NOMO-1 treated with DMSO at 0.1 percent for 48 hours (cell line): Measurements from ENCODE around the gene CIB4.

Experiments used
- DNase-seq: peaks from one replicate; lab custom pipeline; 2025; ENCODE audit not compliant: unreplicated experiment; lab: John Stamatoyannopoulos, UW

CIB4 gene

DNA sequence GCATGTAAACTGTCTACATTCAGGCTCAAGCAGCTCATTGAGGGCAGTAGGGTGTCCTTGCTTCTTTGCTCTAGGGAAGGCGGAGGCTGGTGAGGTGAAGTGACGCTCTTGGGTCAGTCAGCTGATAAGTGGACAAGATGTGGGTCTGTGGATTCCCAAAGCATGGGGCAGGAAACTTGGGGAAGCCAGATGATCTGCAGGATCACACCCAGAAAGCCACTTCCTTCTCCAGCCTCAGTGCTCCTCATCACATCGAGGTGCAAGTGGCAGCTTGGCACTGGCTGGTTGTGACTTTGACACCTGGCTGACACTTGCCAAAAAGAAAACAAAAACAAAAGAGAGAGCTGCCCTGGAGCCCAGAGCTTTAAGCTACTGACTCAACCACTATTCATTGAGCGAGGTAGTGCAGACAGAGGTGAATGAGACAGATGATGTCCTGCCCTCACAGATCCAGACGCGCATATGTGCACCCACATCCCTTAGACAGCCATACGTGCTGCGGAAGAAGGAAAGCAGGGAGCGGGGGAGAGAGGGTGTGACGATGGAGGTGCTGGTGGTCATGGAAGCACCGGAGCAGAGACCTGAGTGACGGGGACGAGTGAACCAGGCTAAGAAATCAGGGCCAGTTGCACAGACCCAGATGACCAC, 3.1 kb upstream of the CIB4 start:
- no peak for DNase-seq

DNA sequence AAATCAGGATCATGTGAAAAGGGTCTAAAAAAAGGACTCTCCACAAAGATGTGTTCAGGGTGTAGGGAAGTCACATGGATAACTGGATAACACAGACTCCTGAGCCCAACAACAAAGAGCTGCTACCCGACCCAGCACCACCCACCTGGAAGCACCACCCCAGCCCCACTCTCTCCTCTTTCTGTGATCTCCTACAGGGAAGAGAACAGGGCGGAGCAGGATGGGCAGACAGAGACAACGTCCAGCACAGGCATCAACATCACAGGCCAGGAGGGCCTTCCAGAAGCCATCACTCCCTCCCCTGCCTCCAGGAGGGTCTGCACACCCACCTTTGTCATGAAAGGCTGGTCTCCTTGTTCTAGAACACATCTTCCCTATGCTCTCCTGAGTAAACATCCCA, 1.3 kb upstream of the CIB4 start:
- no peak for DNase-seq

DNA sequence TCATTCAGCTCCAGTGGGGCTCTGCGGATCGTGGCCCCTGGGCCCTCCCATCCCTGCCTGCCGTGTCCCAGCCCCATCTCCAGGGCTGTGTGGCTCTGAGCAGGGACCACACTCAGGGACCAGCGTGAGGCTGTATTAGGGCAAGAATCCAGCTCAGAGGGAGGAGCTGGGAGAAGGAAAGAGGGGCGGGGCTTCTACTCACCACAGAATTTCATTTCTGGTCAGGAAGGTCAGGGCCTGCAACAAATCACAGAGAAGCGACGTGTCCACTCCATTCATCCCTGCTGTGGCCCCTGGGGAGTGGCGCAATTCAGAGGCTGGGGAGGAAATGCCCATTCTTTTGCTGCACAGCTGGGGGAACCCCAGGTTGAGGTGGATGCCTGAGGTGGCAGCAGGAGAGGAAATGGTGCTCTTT, 828 bp downstream of the CIB4 start:
- DNase-seq = no peak

DNA sequence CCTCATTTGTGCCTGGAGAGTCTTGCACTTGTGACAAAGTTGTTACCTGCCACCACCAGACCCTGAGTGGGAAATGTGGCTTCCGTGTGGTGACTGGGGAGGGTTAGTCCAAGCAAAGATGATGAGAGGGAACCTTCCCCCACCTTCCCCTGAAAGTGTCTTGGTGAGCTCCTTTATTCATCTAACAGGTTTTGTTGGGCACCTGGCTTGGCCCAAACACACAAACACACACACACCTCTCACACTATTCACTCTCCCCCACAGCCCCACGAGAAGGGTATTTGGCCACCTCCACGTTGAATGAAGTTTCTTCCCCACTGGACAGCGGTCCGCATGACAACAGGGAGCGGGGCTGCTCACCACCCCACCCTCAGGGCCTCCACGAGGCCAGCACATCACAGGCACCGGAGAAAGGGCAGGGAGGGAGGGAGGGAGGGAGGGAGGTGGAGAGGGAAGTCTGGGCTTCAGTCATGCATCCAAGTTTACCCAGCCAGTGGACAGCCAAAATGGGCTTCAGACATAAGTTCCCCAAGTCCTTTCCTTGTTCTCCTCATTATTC, 1.4 kb downstream of the CIB4 start:
- no peak for DNase-seq

DNA sequence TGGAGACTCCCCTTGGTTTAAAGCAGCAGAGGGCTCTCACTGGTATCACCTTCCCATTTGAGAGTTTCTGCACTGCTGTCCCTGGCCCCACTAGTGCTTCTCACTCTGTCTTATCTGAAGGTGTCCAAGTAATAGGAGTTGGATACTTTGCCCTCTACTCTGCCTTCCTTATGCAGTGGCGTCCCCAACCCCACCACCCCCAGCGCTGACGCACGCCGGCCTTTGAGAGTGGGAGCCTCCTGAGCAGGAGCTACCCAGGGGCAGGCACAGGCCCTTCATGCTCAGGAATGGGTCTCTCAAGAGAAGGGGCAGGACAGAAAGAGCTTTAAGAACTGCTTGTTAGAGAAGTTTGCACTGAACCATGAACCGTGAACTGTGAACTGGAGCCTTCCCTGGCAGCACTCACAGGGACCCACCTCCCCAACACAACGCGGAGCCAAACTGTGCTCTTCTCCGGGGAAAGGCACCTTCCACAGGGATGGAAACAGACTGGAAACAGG, 3.3 kb downstream of the CIB4 start:
- DNase-seq = no peak

DNA sequence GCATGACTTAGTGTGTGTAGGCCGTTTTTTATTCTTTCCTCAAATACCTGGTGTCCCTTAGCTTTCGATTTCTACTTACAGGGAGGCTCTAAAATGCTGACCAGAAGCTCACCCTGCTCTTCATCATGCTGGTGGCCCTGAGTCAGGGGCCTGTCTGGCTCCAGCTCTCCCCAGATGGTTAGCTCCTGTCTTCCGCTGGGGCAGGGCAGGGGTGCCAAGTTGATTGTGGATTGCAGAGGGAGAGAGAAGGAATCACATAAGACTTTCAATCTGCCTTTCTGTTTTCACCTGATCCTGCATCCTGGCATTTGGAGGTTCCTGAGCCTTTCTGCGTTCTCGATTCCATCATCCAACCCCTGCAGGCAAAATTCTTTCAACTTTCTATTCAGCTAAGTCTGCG, 4.2 kb downstream of the CIB4 start:
- DNase-seq = no peak

DNA sequence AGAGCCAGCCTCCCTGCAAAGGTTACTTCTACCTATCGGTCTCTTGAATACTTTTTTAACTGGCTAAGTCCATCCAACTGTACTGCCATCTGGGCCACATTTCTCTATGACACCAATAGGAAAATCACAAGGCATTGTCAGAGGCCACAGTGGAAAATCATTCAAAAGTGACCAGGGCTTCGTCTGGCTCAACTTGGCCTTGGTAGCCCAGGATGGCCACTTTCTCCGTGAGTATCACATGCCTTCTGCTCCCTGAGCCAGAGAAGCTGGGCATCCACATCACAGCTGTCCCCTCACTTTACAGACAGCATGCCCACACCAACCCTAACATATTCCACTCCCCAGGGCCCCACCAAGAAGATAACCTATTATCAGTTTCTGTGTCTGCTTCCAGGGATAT, 5.8 kb downstream of the CIB4 start:
- DNase-seq = no peak

DNA sequence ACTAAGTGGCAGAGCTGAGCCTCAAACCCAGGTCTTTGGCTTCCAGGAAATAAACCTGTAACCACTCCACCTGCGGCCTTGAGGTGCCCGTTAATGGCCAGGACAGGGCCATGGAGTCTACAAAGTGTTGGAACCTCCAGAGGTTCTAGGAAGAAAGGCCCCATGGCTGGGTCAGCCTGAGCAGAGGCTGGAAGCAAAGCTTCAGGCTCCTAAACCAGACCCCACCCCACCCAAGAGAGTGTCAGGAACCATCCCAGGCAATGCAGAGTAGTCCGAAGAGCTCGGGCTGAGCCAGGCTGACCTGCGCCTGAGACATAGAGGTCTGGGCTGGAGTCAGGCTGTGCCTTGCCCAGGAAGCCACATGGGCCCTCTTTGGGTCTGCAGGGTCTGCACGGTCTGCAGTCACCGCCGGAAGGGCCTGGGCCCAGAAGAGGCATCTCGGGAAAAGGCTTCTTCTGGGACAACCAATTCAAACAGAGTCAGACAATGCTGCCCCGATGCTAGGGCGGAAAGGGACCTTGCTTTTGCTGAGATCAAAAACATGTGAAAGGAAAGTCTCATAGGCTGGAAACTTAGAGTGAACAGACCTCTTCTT, 6.4 kb downstream of the CIB4 start:
- DNase-seq = no peak

DNA sequence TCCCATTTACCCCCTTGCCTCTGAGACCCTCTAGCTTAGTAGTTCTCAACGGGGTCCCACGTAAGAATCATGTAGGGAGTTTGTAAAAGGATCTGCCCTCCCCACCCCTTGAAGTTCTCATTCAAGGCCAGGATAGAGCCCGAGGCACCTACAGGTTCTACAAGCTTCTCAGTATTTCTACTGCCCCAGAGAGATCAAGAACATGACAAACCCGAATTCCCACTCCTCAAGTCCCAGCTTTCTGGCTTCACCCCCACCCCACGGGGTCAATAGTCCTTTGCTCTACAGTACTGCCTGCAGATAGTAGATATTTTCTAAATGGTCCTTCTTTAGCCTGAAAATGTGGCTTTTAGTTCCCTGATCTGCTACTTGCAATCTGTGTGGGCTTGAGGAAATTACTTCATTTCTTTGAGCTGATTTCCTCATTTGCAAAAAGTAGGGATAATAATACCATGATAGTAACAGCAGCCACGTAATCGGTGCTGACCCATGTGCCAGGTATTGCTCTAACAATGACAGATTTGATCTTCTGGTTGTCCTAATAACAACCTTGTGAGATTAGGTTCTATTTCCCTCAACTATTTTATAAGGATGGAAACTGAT, 7.1 kb downstream of the CIB4 start:
- peak; percentile 13 for DNase-seq

DNA sequence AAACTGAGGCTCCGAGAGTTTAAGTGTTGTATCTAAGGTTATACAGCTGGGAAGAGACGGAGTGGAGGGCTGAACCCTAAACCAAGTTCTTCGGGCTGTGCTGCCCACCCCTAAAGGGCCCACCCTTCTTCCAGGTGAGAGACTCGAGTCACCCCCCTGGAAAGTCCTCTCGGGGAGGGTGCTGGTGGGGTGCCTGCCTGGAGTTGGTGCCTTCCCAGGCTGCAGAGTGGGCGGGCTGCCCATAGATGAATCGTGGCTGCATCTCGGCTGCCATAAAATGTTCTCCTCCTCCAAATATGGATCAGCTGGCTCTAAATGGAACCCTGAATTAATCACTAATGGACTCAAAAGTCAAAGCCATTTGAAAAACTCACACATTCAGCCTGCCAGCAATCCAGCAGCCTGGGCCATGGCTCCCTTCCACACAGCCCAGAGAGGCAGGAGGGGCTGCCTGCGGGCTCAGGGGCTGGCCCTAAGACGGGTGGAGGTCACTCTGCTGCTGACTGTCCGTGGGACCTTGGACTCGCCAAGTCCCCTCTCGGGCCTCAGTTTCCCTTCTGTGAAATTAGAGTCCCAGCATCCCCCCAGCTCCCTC, 7.7 kb downstream of the CIB4 start:
- DNase-seq = no peak

DNA sequence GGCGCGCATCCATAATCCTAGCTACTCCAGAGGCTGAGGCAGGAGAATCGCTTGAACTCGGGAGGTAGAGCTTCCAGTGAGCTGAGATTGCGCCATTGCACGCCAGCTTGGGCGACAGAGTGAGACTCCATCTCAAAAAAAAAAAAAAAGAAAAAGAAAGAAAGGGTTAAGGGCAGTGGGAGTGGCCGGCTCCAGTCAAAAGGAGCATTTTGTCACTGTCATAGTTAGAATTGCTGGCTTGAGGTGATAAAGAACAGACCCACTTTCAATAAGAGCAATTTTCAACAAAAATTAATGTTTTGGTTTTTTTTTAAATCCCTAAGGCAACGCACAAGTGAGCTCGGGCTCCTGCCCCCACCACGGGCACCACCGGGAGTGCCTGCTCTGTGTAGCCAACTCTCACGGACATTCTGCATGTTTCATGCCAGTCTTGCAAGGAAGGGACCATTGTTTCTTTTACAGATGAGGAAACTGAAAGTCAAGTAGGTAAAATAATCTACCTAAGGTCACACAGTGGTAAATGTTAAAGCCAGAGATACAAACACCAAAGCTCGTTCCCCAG, 8.5 kb downstream of the CIB4 start:
- no peak for DNase-seq

DNA sequence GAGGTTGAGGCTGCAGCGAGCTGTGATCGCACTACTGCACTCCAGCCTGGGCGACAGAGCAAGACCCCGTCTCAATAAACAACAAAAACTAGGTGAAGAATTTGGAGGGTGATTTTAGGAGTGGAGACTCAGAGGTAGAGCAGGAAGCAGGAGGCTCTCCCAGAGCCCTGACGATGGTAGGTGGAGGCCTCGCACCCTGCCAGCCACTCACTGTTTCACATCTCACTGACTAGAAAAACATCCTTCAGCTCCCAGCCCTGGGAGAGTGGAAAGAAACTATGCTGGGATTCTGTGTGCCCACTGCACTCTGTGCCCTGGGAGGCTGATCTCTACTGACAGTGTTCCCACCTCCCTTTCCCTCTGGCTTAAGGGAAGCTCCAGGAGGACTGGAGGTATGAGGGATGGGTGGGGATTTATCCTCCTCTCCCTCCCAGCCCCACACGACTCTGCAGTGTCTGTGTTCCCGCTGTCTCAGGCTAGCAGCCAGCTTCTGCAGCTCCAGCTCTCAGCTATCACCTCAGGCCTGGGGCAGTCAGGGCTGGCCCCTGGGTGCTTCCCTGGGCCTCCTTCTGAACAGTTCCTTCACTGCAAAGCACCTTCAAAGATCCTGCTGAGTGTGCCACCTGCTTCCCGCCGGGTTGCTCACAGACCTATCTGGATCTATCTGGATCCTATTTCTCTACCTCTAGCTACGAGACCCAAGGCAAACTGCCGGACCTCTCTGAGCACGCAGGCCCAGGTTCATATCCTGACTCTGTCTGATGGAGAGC, 9.6 kb downstream of the CIB4 start:
- DNase-seq = no peak

DNA sequence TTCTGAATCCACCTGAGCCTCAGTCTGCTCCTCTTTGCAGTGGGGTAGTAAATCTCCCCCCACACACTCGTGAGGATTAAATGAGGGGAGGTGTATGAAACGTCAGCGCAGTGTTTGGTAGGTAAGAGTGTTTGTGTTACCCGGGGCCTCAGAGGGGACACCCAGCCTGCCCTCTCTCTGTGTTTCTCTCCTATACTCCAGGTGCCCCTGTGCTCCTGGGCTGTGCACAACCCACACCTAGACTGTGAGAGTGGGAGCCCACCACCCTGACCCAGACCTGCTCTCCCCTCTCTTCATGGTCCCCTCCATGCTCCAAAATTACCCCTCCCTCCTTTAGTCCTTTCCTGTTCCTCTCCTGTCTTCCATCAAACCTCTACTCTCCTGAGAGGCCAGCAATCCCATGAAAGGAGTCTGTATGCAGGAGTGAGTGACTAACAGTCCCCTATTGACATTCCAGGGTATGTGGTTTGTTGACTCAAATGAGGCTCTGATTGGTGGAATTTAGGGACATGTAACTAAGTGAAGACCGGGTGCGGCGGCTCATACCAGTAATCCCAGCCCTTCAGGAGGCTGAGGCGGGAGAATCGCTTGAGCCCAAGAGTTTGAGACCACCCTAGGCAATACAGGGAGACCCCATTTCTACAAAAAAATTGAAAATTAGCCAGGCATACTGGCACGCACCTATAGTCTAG, 10.4 kb downstream of the CIB4 start:
- no peak for DNase-seq

DNA sequence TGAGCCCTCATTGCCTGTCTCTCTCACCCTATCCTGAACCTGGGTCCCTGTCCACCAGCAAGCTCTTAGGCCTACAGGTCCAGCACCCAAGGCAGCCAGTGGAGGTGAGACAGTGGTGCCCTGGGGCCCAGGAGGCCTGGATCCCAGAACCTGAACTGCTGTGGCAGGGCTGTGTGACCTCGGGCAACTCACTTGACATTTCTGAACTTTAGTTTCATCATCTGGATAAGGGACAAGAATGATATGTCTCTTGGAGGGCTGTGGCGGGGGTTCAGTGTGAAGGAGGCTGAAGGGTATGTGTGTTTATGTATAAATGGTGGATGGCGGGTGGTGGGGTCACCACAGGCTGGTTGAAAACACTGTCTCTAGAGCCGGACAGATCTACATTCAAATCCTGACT, 10.9 kb downstream of the CIB4 start:
- DNase-seq = no peak

DNA sequence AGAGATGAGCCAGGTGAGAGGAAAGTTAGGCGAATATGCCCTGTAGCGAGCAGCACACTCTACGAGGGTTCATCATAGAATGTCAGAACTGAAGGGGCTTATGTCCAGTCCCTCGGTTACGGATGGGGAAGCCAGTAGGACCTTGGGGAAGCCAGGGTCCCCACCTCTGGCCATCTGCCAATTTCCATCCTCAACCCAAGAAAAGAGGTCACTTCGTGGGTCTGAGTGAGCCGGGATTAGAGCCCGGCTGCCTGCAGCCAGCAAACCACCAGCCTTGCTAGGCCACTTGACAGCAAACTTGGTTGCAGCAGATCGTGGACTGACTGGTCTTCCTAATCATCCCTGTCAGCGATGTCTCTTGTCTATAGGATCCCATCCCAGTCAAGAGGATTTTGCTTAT, 11.4 kb downstream of the CIB4 start:
- no peak for DNase-seq

DNA sequence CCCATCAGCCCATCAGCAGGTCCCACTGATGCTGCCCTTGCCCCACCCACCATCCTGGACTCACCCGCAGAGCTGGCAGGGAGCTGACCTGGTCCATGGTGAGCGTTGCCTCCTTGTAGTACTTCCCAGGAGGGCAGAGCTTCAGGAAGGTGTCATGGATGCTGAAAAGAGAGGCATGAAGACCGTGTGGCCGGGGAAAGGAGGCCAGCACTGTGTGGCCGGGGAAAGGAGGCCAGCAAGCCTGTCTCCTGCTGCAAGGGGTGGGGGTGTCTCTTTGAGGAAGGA, 11.9 kb downstream of the CIB4 start:
- DNase-seq = no peak

DNA sequence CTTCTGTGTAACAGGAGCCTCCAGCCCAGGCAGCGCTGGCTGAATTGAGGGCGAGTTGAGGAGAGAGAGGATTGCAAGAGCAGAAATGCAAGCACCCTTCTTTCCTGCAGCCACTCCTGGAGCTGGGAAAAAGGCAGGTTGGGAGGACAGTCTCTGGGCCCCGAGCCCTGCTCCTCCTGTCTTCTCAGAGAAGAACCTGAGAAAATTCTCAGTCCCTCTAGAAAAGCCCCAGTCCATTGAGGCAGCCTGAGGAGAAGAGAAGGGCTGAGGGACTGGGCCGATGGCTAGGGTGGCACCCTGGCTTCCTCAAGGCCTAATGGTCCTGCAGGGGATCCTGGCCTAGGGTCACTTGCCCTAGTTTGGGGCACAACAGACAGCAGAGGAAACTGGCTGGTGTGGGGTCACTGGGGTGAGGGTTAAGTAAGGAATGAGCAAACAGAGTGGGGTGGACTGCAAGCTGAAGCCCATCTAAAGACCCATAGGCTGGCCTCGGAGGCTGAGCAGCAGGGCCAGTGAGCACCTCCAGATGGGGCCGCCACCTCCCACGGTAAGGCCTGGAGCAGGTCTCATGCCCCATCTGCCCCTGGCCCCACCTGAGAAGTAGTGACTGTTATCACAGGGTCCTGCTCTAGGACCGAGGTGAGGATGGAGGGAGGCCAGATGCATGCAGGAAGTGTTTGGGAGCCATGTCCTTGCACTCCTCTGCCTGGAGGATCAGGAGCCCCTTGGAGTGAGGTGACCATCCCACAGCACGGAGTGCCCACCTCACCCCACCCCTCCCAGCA, 12.4 kb downstream of the CIB4 start:
- no peak for DNase-seq

DNA sequence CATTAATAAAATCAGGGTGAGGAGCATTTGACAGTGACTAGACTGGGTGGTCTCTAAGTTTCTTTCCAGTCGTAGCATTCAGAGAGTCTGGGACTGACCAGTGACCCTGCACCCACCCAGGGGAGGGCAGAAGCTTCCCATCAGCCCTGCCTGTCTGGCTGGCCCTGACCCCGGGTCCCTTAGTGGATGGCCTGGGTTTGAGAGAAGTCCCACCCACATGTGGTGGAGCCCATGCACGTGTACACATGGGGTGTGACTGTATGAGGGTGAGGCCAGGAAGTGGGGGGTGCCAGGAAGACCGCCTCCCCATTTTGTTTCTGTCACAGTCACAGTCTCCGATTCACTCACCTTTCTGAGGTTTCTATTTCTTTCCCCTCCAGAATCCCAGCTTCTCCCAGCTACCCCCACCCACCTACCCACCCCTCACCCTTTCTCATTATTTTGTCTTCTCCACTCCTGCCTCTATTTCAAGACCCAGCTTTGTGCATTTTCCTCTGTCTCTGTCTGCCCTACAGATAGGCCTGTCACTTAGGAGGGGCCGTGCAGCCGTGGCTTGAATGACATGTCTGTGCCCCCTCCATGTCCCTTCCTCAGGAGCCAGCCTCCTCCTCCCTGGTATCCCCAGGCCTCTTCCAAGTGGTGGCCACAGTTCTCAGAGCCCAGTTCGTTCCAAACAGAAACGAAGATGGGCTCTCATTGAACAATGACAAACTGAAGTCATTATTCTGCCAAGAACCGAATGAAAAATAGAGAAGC, 13.6 kb downstream of the CIB4 start:
- no peak for DNase-seq

DNA sequence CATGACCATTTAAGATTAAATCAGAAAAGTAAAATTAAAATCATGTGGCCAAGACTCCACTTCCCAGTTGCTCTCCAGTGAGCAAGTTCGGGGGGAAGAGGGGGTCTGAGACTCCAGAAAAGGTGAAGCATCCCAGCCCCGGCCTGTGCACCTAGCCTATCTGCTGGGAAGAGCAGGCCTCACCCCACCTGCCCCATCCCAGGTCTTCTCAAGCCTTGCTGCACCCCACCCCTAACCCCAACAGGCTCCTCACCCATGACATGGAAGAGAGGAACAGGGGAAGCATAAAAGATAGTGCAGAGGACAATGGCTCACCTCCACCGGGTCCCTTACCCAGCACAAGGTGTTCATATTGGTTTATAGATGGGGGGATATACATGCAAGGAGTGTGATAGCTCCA, 14.6 kb downstream of the CIB4 start:
- no peak for DNase-seq
